Hepatocyte (in vitro differentiated cells): ENCODE results near the gene SH2D1A. TPM values are rescaled to one million over a fixed set of nuclear protein-coding genes. Genes with fewer than 3 reads are reported as not detected.

Experiments
- DNase-seq: peaks from one replicate; pipeline ENCODE4 v3.0.0-alpha.2; 2016; ENCODE audit warnings: low spot score
- H2AFZ ChIP-seq: fragments of 200-600 bp; sonication (generic); 2 replicates; pipeline ENCODE4 v1.6.0; 2016; ENCODE audit warnings: antibody characterized with exemption, mild to moderate bottlenecking
- H3K27ac ChIP-seq: fragments of 200-600 bp; sonication (generic); 2 replicates; pipeline ENCODE4 v1.5.1; 2016; ENCODE audit warnings: mild to moderate bottlenecking
- H3K27me3 ChIP-seq: fragments of 200-600 bp; sonication (generic); 2 replicates; pipeline ENCODE4 v1.6.1; 2016
- H3K36me3 ChIP-seq: fragments of 200-600 bp; sonication (generic); replicated peaks from 2 replicates; pipeline ENCODE4 v1.5.1; 2016; ENCODE audit warnings: low read depth; ENCODE audit not compliant: insufficient read depth
- H3K4me1 ChIP-seq: fragments of 200-600 bp; sonication (generic); 2 replicates; pipeline ENCODE4 v1.5.1; 2016; ENCODE audit warnings: mild to moderate bottlenecking, moderate library complexity; ENCODE audit not compliant: insufficient read depth
- H3K4me2 ChIP-seq: fragments of 200-600 bp; sonication (generic); 2 replicates; pipeline ENCODE4 v1.6.0; 2016
- H3K4me3 ChIP-seq: fragments of 200-600 bp; sonication (generic); 2 replicates; pipeline ENCODE4 v1.5.1; 2016; ENCODE audit warnings: mild to moderate bottlenecking
- H3K79me2 ChIP-seq: fragments of 200-600 bp; sonication (generic); 2 replicates; pipeline ENCODE4 v1.6.0; 2017; ENCODE audit warnings: mild to moderate bottlenecking
- H3K9me2 ChIP-seq: fragments of 200-600 bp; sonication (generic); replicated peaks from 2 replicates; pipeline ENCODE4 v1.6.0; 2017; ENCODE audit warnings: mild to moderate bottlenecking; ENCODE audit not compliant: insufficient read depth
- H3K9me3 ChIP-seq: fragments of 200-600 bp; sonication (generic); 2 replicates; pipeline ENCODE4 v1.5.1; 2016; ENCODE audit warnings: low read depth, mild to moderate bottlenecking
- H4K20me1 ChIP-seq: fragments of 200-600 bp; sonication (generic); 2 replicates; pipeline ENCODE4 v1.6.0; 2016; ENCODE audit warnings: mild to moderate bottlenecking; ENCODE audit not compliant: insufficient read depth, poor library complexity, severe bottlenecking
- EZH2 ChIP-seq: fragments of 200-600 bp; sonication (generic); IDR thresholded peaks from 2 replicates; pipeline ENCODE4 v1.6.1; 2016; ENCODE audit warnings: antibody characterized with exemption, mild to moderate bottlenecking, borderline replicate concordance
- EZH2phosphoT487 ChIP-seq: fragments of 200-600 bp; sonication (generic); IDR thresholded peaks from one replicate; pipeline ENCODE4 v1.6.1; 2018; ENCODE audit warnings: antibody characterized with exemption, mild to moderate bottlenecking, low read depth, moderate library complexity; ENCODE audit not compliant: unreplicated experiment, severe bottlenecking
- WGBS: methylation state at CpG from one replicate; pipeline ENCODE4 v1.1.6; 2016; ENCODE audit warnings: low lambda C conversion rate; ENCODE audit errors: missing lambda C conversion rate; 5-methylcytosine and 5-hydroxymethylcytosine counted together
- polyA plus RNA-seq: library from polyadenylated mRNA; unstranded; fragments of >200 nt; fragmentation: Nextera tagmentation; extraction: Ambion mirVana; gene quantifications from 2 replicates; pipeline ENCODE4 v1.2.1, GENCODE V29; 2016
- total RNA-seq: library from RNA; depleted of rRNA; stranded (reverse); fragments of >200 nt; gene quantifications from 2 replicates; pipeline ENCODE4 v1.2.3, GENCODE V29; 2014
- TF ChIP-seq, protein P1 (sequence below): fragments of 200-600 bp; sonication (generic); IDR thresholded peaks from 2 replicates; pipeline ENCODE4 v1.5.1; 2016; ENCODE audit warnings: antibody characterized with exemption, mild to moderate bottlenecking; ENCODE audit not compliant: poor library complexity

Gene SH2D1A
- total and polyA plus RNA-seq, 2 experiments from 2014 or later = not detected

DNA sequence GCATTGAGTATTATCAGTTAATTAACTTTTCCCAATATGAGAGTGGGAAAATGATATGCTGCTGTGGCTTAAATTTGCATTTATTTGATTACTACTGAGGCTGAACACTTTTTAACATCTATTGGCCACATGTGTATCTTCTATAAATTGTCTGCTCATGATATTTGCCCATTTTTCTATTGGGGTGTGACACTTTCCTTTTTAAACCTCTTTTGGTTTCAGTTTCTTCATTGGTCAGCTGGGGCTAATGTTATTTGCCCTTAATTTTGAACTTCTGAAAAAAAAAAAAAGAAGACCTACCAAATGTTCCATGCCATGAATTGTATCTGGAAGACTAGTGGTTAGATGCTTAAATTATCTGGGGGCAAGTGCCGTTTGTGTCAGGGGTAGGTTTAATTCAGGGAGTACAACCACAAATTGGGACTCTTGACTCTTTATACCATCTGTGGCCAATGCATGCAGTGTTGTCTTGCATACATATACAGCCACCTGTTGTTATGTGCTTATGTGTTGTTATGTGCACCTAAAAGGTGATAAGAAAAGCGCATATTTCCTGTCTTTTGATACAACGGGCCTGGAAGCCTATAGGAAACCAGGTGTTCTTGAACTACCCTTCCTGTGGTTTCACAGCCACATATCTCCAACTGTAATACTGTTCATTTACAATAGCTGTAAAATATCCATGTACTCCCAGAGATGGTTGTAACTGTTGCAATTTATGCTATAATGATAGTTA lies 49.0 kb downstream of the SH2D1A start:
- 76% methylated on average over 3 of the region's 3 CpGs for WGBS
- Histone ChIP-seq H3K9me3 (no peaks in the 10 kb centered on the region), H3K79me2 (no peaks in the 10 kb centered on the region), H3K4me1 (no peaks in the 10 kb centered on the region), H3K36me3 (no peaks in the 10 kb centered on the region), H3K4me2 (no peak overlapping the region), H4K20me1 (no peaks in the 10 kb centered on the region), H3K4me3 (no peak overlapping the region), H3K27me3 (no peaks in the 10 kb centered on the region), H2AFZ (no peak overlapping the region), H3K27ac (no peak overlapping the region), H3K9me2 (no peaks in the 10 kb centered on the region)
- DNase-seq = no peak
- TF ChIP-seq EZH2 = no peak
- TF ChIP-seq, protein P1, sequence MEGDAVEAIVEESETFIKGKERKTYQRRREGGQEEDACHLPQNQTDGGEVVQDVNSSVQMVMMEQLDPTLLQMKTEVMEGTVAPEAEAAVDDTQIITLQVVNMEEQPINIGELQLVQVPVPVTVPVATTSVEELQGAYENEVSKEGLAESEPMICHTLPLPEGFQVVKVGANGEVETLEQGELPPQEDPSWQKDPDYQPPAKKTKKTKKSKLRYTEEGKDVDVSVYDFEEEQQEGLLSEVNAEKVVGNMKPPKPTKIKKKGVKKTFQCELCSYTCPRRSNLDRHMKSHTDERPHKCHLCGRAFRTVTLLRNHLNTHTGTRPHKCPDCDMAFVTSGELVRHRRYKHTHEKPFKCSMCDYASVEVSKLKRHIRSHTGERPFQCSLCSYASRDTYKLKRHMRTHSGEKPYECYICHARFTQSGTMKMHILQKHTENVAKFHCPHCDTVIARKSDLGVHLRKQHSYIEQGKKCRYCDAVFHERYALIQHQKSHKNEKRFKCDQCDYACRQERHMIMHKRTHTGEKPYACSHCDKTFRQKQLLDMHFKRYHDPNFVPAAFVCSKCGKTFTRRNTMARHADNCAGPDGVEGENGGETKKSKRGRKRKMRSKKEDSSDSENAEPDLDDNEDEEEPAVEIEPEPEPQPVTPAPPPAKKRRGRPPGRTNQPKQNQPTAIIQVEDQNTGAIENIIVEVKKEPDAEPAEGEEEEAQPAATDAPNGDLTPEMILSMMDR = no peak
- no peak for TF ChIP-seq EZH2phosphoT487

GRCh38 chrX:124401696-124402095 lies 55.3 kb downstream of the SH2D1A start:
- no peak for DNase-seq
- TF ChIP-seq, protein P1 = no peak
- TF ChIP-seq EZH2 (no peak), EZH2phosphoT487 (no peak)
- H3K9me3 ChIP-seq = no peaks in the 10 kb centered on the region
- no peak overlapping the region for H3K4me2 ChIP-seq
- H3K9me2 ChIP-seq = no peaks in the 10 kb centered on the region
- no peak overlapping the region for H3K4me3 ChIP-seq
- H3K27me3 ChIP-seq = no peaks in the 10 kb centered on the region
- H3K79me2 ChIP-seq = no peaks in the 10 kb centered on the region
- 52% methylated on average over 2 of the region's 2 CpGs for whole genome bisulfite sequencing
- H2AFZ ChIP-seq = no peak overlapping the region
- no peaks in the 10 kb centered on the region for H4K20me1 ChIP-seq
- no peak overlapping the region for H3K27ac ChIP-seq
- H3K4me1 ChIP-seq = no peaks in the 10 kb centered on the region
- H3K36me3 ChIP-seq = no peaks in the 10 kb centered on the region

DNA sequence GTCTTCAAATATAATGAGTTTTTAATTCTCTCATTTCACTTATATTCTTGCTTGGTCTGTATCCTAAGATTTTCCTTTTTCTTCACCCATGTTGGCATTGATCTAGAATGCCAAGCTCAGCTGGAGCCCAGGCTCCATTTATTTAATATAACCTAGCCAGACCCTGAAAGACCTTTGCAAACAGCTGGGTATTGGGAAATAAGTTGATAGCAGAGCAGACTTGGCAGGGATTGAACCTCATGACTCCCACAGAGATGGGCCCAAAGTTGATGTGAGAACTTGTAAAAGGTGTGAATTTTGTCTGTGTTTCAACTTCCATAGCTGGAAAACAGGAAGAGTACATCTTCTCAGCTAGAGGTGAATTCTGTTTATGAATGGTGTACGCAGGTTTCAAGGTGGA lies 59.5 kb downstream of the SH2D1A start:
- Histone ChIP-seq H3K9me2 (no peaks in the 10 kb centered on the region), H3K4me3 (no peak overlapping the region), H3K36me3 (no peaks in the 10 kb centered on the region), H3K4me1 (no peaks in the 10 kb centered on the region), H3K4me2 (no peak overlapping the region), H3K9me3 (no peaks in the 10 kb centered on the region), H3K27ac (no peak overlapping the region), H4K20me1 (no peaks in the 10 kb centered on the region), H3K79me2 (no peaks in the 10 kb centered on the region), H2AFZ (no peak overlapping the region), H3K27me3 (no peaks in the 10 kb centered on the region)
- no peak for DNase-seq
- TF ChIP-seq EZH2phosphoT487 (no peak), EZH2 (no peak)
- TF ChIP-seq, protein P1 = no peak
- WGBS = 93% methylated on average over 1 of the region's 1 CpG
